Coronary artery (tissue), 2 donors: ENCODE results near the gene WDR59.

Source experiments
- DNase-seq: peaks from one replicate; pipeline ENCODE4 v3.0.0-alpha.2; 2017; ENCODE audit warnings: low spot score
- H3K27ac ChIP-seq, 2 donors: fragments of 200-600 bp; sonication (generic); one replicate each; pipeline ENCODE4 v1.5.1; 2016 to 2019
- H3K4me3 ChIP-seq: fragments of 200-600 bp; sonication (generic); 2 replicates; pipeline ENCODE4 v1.5.1; 2016; ENCODE audit warnings: mild to moderate bottlenecking, moderate library complexity
- CTCF ChIP-seq: fragments of 200-600 bp; sonication (generic); IDR thresholded peaks from one replicate; pipeline ENCODE4 v1.5.1; 2019; ENCODE audit warnings: antibody characterized with exemption

Gene WDR59

GRCh38 chr16:74901606-74902005 lies 83.3 kb downstream of the WDR59 start:
- DNase-seq, result no peak
- no peak overlapping the region for H3K27ac ChIP-seq
- TF ChIP-seq CTCF, result no peak
- H3K4me3 ChIP-seq, result no peak overlapping the region

- no peak for DNase-seq
- no peak for TF ChIP-seq CTCF
- H3K4me3 ChIP-seq, result no peak overlapping the region
- no peak overlapping the region for H3K27ac ChIP-seq
Measured at GRCh38 chr16:74899816-74900215, 85.1 kb downstream of the WDR59 start.

DNA sequence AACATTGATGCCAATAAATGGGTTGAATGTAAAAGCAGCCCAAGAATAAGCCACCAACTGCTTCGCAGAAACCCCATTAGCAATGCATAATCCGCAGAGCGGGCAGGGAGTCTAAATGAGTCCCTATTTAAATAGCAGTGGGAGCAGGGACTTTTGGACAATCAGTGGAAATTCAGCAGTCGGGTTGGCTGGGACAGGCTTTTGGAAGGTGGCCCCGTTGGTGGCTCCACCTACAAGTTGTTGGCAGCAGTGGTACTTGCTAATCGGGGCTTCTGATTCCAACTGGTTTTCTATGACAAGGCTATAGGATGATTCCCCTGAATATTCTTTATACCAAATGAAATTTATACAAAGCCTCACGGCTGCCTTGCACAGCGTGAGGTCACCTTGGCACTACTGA lies 86.3 kb downstream of the WDR59 start:
- DNase-seq, result no peak
- no peak for TF ChIP-seq CTCF

GRCh38 chr16:74896389-74897370 lies 88.2 kb downstream of the WDR59 start:
- Histone ChIP-seq H3K4me3 (no peak overlapping the region), H3K27ac (no peak overlapping the region)
- TF ChIP-seq CTCF, result no peak
- DNase-seq, result no peak

More for the DNA sequence above, 86.3 kb downstream of the WDR59 start:
- Histone ChIP-seq H3K27ac (no peak overlapping the region), H3K4me3 (no peak overlapping the region)

DNA sequence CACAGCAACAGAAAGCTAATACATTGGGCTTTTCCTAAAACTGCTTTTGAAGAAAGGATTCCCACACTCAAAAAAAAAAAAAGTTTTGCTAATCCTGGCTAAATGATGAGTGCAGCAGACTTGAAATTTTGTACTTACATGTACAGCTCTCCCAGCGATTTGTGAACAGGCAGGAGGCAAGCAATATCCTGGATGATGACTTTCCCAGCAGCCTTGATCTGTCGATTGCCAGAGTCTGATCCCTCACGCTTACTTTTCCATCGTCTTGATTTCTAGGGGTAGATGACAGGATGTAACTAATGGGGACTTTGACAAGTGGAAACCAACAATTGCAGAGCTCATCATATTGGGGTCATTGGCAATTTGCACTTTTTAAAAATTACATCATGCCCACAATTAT lies 91.4 kb downstream of the WDR59 start:
- H3K4me3 ChIP-seq, result no peak overlapping the region
- DNase-seq, result no peak
- TF ChIP-seq CTCF, result no peak

DNA sequence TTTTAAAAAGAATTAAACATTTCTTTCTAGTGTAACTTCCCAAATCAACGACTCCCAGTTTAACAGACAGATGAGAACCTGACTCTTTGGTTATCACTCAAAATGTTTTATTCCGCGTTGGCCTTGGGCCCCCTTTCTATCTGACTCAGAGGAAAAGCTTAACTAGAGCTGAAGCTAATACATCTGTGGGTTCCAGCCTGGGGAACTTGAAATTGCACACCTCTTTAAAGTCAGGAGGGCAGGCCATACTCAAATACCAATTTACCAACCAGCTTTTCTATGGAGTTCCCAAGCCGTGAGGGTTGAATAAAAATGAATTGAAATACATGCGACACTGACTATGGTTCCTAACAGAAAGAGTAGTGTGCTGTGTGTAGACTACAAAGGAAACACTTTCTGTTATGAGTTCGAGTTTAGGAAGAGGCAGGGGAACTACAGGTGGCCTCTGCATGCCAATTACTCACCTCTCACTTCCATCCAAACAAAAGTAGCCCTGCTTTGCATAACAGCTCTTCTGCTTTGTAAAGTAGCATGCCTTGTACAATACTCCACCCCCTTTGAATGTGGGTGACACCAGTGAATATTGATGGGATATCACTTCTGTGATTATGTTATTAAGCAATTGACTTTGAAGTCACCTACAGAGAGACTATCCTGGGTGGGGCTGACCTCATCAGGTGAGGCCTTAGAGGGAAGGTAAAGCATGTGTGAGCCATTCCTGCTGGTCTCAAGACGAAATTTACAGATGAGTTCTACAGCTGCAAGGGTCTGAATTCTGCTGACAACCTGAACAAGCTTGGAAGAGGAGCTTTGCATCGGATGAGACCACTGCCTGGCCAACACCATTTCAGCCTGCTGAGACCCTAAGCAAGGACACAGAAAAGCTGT lies 92.1 kb downstream of the WDR59 start:
- DNase-seq, result no peak
- no peak for TF ChIP-seq CTCF
- no peak overlapping the region for H3K27ac ChIP-seq
- no peak overlapping the region for H3K4me3 ChIP-seq

More for the DNA sequence above, 91.4 kb downstream of the WDR59 start:
- no peak overlapping the region for H3K27ac ChIP-seq
